GM12878 (cell line): Measurements from ENCODE around the gene BCAR3. TPM values are rescaled to one million over a fixed set of nuclear protein-coding genes. Genes with fewer than 3 reads are reported as not detected.

Experiments
- CREM ChIP-seq: IDR thresholded peaks from 2 replicates; pipeline ENCODE4 v1.6.1; 2014; ENCODE audit warnings: antibody characterized with exemption, low read depth
- CTCF ChIP-seq, 3 experiments: IDR thresholded peaks in 2 of 3; conservative IDR thresholded peaks in 1 of 3; 2 replicates each; pipeline ENCODE4 v1.5.1; 2011; ENCODE audit warnings: low read depth in 3 of 3, low read length in 3 of 3, mild to moderate bottlenecking in 3 of 3, control low read depth in 2 of 3, moderate library complexity in 2 of 3, inconsistent platforms in 1 of 3, mixed read lengths in 1 of 3; ENCODE audit not compliant: control insufficient read depth in 2 of 3, insufficient read depth in 1 of 3; ENCODE audit errors: extremely low read depth in 1 of 3
- CUX1 ChIP-seq: IDR thresholded peaks from 2 replicates; pipeline ENCODE4 v1.6.1; 2012; ENCODE audit warnings: improper control_type of control experiment, low read depth, low read length; ENCODE audit not compliant: insufficient replicate concordance
- ESRRA ChIP-seq: IDR thresholded peaks from 2 replicates; pipeline ENCODE4 v1.6.1; 2012; ENCODE audit warnings: mild to moderate bottlenecking, low read length, improper control_type of control experiment
- EZH2 ChIP-seq: IDR thresholded peaks from 2 replicates; pipeline ENCODE4 v1.6.1; 2012; ENCODE audit warnings: low read depth, mild to moderate bottlenecking, control low read depth, inconsistent platforms, low read length, borderline replicate concordance; ENCODE audit not compliant: control insufficient read depth
- IKZF1 ChIP-seq: fragments of 450-650 bp; conservative IDR thresholded peaks from 2 replicates; pipeline ENCODE4 v1.6.1; 2017; ENCODE audit warnings: antibody characterized with exemption, mild to moderate bottlenecking
- JUND ChIP-seq: IDR thresholded peaks from 2 replicates; pipeline ENCODE4 v1.6.1; 2012; ENCODE audit warnings: low read depth, mild to moderate bottlenecking, low read length, improper control_type of control experiment, moderate library complexity
- KLF5 ChIP-seq: fragments of 450-650 bp; IDR thresholded peaks from 2 replicates; pipeline ENCODE4 v1.6.1; 2014; ENCODE audit warnings: mild to moderate bottlenecking; ENCODE audit not compliant: partially characterized antibody
- NFXL1 ChIP-seq: fragments of 450-650 bp; IDR thresholded peaks from 2 replicates; pipeline ENCODE4 v1.6.1; 2017; ENCODE audit warnings: antibody characterized with exemption, mild to moderate bottlenecking, borderline replicate concordance
- PAX8 ChIP-seq: fragments of 450-650 bp; IDR thresholded peaks from 2 replicates; pipeline ENCODE4 v1.6.1; 2017; ENCODE audit warnings: mild to moderate bottlenecking, moderate library complexity
- RB1 ChIP-seq: fragments of 450-650 bp; formaldehyde crosslinking; IDR thresholded peaks from 2 replicates; pipeline ENCODE4 v1.6.1; 2017; ENCODE audit warnings: mild to moderate bottlenecking, borderline replicate concordance
- SMAD1 ChIP-seq: fragments of 450-650 bp; IDR thresholded peaks from 2 replicates; pipeline ENCODE4 v1.6.1; 2018; ENCODE audit warnings: mild to moderate bottlenecking, low read depth; ENCODE audit not compliant: partially characterized antibody
- STAT3 ChIP-seq: IDR thresholded peaks from 2 replicates; pipeline ENCODE4 v1.6.1; 2011; ENCODE audit warnings: low read depth, low read length, improper control_type of control experiment
- SUPT20H ChIP-seq: IDR thresholded peaks from 2 replicates; pipeline ENCODE4 v1.6.1; 2011; ENCODE audit warnings: low read depth, mild to moderate bottlenecking, low read length, moderate library complexity, borderline replicate concordance; ENCODE audit not compliant: control insufficient read depth
- TCF3 ChIP-seq: IDR thresholded peaks from 2 replicates; pipeline ENCODE4 v1.6.1; 2012; ENCODE audit warnings: low read depth, mild to moderate bottlenecking, low read length, borderline replicate concordance; ENCODE audit not compliant: insufficient read depth
- polyA plus RNA-seq, 11 experiments: library from polyadenylated mRNA; depleted of rRNA in 4 of 11; unstranded in 6 of 11; stranded (reverse) in 5 of 11; fragments of >200 nt; fragmentation: Nextera tagmentation in 4 of 11; fragmentation: Illumina TruSeq in 1 of 11; extraction: Ambion mirVana in 4 of 11; extraction: Trizol in 1 of 11; gene quantifications; 1 replicate in 1 of 11; 2 replicates in 10 of 11; pipeline versions ENCODE4 v1.2.1 to v1.2.3, GENCODE V29; 2011 to 2016; ENCODE audit warnings: inconsistent platforms in 2 of 11, missing spikeins in 2 of 11, low read depth in 1 of 11
- total RNA-seq, 4 experiments: library from RNA; depleted of rRNA in 3 of 4; stranded (reverse); fragments of >200 nt in 3 of 4; fragmentation: Illumina TruSeq in 1 of 4; extraction: Trizol in 1 of 4; gene quantifications; 2 replicates each; pipeline versions ENCODE4 v1.2.1 to v1.2.3, GENCODE V29; 2013 to 2021
- TF ChIP-seq, protein P1 (sequence below): fragments of 450-650 bp; IDR thresholded peaks from 2 replicates; pipeline ENCODE4 v1.6.1; 2017; ENCODE audit warnings: borderline replicate concordance
- TF ChIP-seq, protein P2 (sequence below): fragments of 450-650 bp; IDR thresholded peaks from 2 replicates; pipeline ENCODE4 v1.6.1; 2017; ENCODE audit warnings: low read depth, mild to moderate bottlenecking, moderate library complexity
- TF ChIP-seq, protein P3 (sequence below): IDR thresholded peaks from 2 replicates; pipeline ENCODE4 v1.6.1; 2012; ENCODE audit warnings: low read length, inconsistent platforms

Gene BCAR3
- total and polyA plus RNA-seq, 10 of the 15 experiments (the other 5 are each of a cell fraction or from before 2014, with no cell fraction given) = 1.3 to 6.6 (median 1.8) TPM

DNA sequence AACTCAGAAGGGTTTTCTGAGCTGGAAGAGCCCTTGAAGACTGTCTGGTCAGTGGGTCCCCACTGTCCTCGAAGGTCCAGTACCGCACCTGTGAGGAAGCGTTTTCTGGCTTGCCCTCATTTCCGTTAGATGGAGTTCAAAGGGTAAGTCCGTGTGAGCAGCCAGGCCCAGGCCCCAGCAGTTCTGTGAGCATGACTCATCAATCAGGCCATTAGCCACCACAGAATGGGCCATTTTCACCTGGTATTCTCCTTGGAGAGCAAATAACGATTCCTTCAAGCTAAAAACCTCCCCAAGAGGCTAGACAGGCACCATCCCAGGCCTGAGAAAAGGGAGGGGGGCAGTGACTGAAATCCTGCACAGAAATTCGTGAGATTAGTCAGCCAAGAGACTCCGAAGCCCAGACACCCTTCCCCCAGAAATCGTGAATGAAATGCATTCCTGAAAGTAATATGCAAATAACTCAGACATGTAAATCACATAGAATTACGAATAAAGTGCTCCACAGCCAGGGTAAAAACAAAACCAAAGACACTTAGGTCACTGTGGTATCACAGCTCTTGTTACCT, 66.0 kb downstream of the BCAR3 start (continued):
- TF ChIP-seq, protein P1, sequence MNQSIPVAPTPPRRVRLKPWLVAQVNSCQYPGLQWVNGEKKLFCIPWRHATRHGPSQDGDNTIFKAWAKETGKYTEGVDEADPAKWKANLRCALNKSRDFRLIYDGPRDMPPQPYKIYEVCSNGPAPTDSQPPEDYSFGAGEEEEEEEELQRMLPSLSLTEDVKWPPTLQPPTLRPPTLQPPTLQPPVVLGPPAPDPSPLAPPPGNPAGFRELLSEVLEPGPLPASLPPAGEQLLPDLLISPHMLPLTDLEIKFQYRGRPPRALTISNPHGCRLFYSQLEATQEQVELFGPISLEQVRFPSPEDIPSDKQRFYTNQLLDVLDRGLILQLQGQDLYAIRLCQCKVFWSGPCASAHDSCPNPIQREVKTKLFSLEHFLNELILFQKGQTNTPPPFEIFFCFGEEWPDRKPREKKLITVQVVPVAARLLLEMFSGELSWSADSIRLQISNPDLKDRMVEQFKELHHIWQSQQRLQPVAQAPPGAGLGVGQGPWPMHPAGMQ = no peak
- no peak for TF ChIP-seq NFXL1
- TF ChIP-seq CUX1 = no peak
- TF ChIP-seq ESRRA = no peak
- TF ChIP-seq STAT3 = no peak
- TF ChIP-seq TCF3 = peak; percentile 49; the same call in 1 of the 2 replicates
- TF ChIP-seq, protein P2, sequence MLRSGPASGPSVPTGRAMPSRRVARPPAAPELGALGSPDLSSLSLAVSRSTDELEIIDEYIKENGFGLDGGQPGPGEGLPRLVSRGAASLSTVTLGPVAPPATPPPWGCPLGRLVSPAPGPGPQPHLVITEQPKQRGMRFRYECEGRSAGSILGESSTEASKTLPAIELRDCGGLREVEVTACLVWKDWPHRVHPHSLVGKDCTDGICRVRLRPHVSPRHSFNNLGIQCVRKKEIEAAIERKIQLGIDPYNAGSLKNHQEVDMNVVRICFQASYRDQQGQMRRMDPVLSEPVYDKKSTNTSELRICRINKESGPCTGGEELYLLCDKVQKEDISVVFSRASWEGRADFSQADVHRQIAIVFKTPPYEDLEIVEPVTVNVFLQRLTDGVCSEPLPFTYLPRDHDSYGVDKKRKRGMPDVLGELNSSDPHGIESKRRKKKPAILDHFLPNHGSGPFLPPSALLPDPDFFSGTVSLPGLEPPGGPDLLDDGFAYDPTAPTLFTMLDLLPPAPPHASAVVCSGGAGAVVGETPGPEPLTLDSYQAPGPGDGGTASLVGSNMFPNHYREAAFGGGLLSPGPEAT = no peak; the same call in 1 of the 2 replicates
- no peak for TF ChIP-seq RB1
- TF ChIP-seq JUND = peak; percentile 39; the same call in 1 of the 2 replicates
- peak; percentile 78 for TF ChIP-seq IKZF1
- TF ChIP-seq CTCF (IDR thresholded peaks at IDR 0.05 in 2 of 3, conservative IDR thresholded peaks at IDR 0.05 in 1 of 3; ENCODE audit: control insufficient read depth in 2 of 3, extremely low read depth in 1 of 3, insufficient read depth in 1 of 3, low read depth in 3 of 3, low read length in 3 of 3) = no peak
- TF ChIP-seq KLF5 = no peak
- no peak for TF ChIP-seq EZH2
- no peak for TF ChIP-seq SMAD1
- TF ChIP-seq PAX8 = no peak
- TF ChIP-seq CREM = peak; percentile 63; the same call in 1 of the 2 replicates
- no peak for TF ChIP-seq SUPT20H
- TF ChIP-seq, protein P3, sequence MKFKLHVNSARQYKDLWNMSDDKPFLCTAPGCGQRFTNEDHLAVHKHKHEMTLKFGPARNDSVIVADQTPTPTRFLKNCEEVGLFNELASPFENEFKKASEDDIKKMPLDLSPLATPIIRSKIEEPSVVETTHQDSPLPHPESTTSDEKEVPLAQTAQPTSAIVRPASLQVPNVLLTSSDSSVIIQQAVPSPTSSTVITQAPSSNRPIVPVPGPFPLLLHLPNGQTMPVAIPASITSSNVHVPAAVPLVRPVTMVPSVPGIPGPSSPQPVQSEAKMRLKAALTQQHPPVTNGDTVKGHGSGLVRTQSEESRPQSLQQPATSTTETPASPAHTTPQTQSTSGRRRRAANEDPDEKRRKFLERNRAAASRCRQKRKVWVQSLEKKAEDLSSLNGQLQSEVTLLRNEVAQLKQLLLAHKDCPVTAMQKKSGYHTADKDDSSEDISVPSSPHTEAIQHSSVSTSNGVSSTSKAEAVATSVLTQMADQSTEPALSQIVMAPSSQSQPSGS = peak; percentile 85
